Measurements from ENCODE around the gene GAS2L2. TPM values are rescaled to one million over a fixed set of nuclear protein-coding genes. Genes with fewer than 3 reads are reported as not detected.

Gene GAS2L2
- polyA plus RNA-seq, 1 experiment, result not detected

DNA sequence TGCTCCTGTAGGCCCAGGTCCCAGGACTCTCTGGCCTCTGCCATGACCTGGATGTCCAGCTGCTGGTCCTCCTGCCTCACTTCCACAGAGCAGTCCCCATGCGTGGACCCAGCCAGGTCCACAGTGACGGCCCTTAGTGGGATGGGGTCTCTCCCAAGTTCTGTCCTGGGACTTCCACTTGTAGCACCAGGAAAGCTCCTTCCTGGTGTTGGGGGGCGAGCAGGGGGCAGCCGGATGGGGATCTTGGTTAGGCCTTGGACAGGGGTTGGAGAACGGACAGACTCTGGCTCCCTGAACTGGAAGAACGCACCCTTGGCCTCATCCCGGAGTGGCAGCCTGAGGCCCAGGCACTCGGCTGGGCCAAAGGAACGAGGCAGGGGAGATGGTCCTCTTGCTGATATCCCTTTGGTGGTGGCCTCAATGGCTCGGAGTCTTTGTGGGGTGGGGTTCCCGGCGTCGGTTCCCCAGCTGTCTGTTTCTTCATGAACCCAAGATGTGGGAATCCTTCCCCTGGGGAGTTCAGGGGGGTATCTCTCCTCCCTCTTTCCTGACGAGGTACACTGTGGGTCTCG lies 7.2 kb downstream of the GAS2L2 start:
- CTCF ChIA-PET, result interaction anchor here (0.6 to 9.3 kb wide), 6 partner anchors 14 to 177 kb away, joined by 4 to 357 read pairs (median 12); partner anchors contain the start of gene TAF15
- POLR2A ChIA-PET, result no interaction called here

DNA sequence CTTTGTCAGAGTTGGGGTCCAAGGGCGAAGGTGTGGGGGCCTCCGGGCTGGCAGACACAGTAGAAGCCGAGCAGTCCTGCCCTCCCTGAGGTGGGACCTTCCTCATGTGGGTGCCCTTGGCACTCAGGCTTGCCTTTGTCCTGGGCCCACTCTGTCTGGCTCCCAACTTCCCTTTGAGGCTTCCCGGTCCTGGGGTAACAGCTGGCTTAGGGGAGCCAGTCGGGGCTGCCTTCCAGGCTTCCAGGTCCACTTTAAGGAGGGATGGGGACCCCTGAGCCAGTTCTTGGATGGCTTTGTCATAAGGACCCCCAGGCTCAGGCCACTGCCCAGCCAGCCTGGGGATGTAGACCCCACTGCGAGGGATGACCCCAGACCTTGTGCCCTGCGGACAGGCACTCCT lies 7.8 kb downstream of the GAS2L2 start:
- peaks cover 6% of the 10 kb centered on the region for H3K9me3 ChIP-seq (ENCODE audit: control insufficient read depth, insufficient read depth, low read length)
- DNase-seq (ENCODE audit: low read depth, low spot score), result no peak
- H3K4me3 ChIP-seq (ENCODE audit: low read depth, low read length), result no peak overlapping the region
- H3K27me3 ChIP-seq (ENCODE audit: control insufficient read depth, insufficient read depth, low read length), result peaks cover 64% of the 10 kb centered on the region
- no peak overlapping the region for H3K27ac ChIP-seq (ENCODE audit: low read depth, low read length)
- CTCF ChIA-PET, result interaction anchor here (0.6 to 9.3 kb wide), 4 partner anchors 15 to 203 kb away, joined by 4 to 357 read pairs (median 4); partner anchors contain the start of gene TAF15
- TF ChIP-seq, protein P1, sequence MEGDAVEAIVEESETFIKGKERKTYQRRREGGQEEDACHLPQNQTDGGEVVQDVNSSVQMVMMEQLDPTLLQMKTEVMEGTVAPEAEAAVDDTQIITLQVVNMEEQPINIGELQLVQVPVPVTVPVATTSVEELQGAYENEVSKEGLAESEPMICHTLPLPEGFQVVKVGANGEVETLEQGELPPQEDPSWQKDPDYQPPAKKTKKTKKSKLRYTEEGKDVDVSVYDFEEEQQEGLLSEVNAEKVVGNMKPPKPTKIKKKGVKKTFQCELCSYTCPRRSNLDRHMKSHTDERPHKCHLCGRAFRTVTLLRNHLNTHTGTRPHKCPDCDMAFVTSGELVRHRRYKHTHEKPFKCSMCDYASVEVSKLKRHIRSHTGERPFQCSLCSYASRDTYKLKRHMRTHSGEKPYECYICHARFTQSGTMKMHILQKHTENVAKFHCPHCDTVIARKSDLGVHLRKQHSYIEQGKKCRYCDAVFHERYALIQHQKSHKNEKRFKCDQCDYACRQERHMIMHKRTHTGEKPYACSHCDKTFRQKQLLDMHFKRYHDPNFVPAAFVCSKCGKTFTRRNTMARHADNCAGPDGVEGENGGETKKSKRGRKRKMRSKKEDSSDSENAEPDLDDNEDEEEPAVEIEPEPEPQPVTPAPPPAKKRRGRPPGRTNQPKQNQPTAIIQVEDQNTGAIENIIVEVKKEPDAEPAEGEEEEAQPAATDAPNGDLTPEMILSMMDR (IDR thresholded peaks at IDR 0.05; ENCODE audit: low read depth, low read length), result no peak
- POLR2A ChIA-PET, result interaction anchor here (1.2 kb wide), 1 partner anchor 14 kb away, joined by 3 read pairs; the partner anchor contains the start of gene RASL10B

More for the DNA sequence above, 7.2 kb downstream of the GAS2L2 start:
- DNase-seq (ENCODE audit: low read depth, low spot score), result no peak
- peaks cover 3% of the 10 kb centered on the region for H3K9me3 ChIP-seq (ENCODE audit: control insufficient read depth, insufficient read depth, low read length)
- no peak overlapping the region for H3K4me3 ChIP-seq (ENCODE audit: low read depth, low read length)
- TF ChIP-seq, protein P1 (IDR thresholded peaks at IDR 0.05; ENCODE audit: low read depth, low read length), result no peak
- H3K27me3 ChIP-seq (ENCODE audit: control insufficient read depth, insufficient read depth, low read length), result peaks cover 62% of the 10 kb centered on the region
- no peak overlapping the region for H3K27ac ChIP-seq (ENCODE audit: low read depth, low read length)

DNA sequence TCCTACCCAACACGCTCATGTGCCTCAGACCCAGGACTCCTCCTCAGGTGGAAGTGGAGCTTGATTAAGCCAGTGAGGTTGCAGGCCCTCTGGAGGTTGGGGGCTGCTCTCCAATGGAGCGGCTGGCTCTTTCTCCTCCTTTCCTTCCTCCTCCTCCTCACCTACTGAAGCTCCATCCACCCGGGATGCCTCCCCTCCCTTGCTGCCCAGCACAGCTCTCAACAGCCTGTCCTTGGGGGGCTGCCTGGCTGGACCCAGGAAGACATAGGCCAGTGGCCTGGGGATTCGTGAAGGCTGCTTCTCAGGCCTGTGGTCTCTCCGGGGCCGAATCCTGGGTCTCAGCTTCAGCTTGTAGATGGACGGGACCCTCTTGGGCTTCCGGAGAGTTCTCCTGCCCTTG lies 8.2 kb downstream of the GAS2L2 start:
- POLR2A ChIA-PET, result interaction anchor here (1.2 kb wide), 1 partner anchor 13 kb away, joined by 3 read pairs; the partner anchor contains the start of gene RASL10B
- Histone ChIP-seq H3K9me3 (ENCODE audit: control insufficient read depth, insufficient read depth, low read length) (peaks cover 6% of the 10 kb centered on the region), H3K4me3 (ENCODE audit: low read depth, low read length) (no peak overlapping the region), H3K27ac (ENCODE audit: low read depth, low read length) (no peak overlapping the region), H3K27me3 (ENCODE audit: control insufficient read depth, insufficient read depth, low read length) (peaks cover 63% of the 10 kb centered on the region)
- no peak for DNase-seq (ENCODE audit: low read depth, low spot score)
- CTCF ChIA-PET, result interaction anchor here (1.3 to 9.3 kb wide), 2 partner anchors 130 to 203 kb away, joined by 5 to 357 read pairs; no protein-coding TSS in a partner anchor
- TF ChIP-seq, protein P1 (IDR thresholded peaks at IDR 0.05; ENCODE audit: low read depth, low read length), result no peak

DNA sequence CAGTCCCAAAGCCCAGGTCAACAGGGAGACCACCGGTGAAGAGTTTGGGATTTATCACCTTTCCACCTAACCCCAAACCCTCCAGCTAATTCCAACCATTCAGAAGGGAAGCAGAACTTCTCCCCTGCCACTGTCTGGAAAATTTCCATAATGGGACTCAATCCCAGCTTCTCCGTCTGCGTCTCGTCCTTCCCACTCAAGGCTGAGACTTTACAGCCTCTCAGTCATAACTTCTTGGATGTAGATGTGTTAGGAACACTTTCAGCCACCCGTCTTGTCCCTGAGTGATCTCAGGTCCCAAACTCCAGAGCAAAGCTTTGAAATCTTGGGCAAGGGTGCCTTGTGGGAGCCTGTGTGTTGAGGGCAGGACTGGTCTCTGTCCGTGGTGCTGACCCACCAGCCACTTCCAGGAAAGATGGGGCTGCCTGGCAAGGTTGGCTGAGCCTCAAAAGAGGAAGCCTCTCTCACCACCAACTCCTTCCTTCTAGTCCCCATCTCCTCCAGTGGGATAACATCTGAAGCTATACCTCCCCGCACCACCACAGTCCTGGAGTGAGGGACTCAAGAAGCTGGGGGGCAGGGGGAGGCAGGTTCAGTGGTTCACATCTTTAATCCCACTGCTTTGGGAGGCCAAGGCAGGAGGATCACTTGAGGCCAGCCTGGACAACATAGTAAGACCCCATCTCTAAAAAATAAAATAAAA lies 9.3 kb downstream of the GAS2L2 start:
- Histone ChIP-seq H3K27ac (ENCODE audit: low read depth, low read length) (no peak overlapping the region), H3K27me3 (ENCODE audit: control insufficient read depth, insufficient read depth, low read length) (peaks cover 65% of the 10 kb centered on the region), H3K4me3 (ENCODE audit: low read depth, low read length) (no peak overlapping the region), H3K9me3 (ENCODE audit: control insufficient read depth, insufficient read depth, low read length) (peaks cover 6% of the 10 kb centered on the region)
- no peak for DNase-seq (ENCODE audit: low read depth, low spot score)
- CTCF ChIA-PET, result interaction anchor here (1.0 to 9.3 kb wide), 3 partner anchors 20 to 431 kb away, joined by 6 to 357 read pairs (median 6); no protein-coding TSS in a partner anchor
- TF ChIP-seq, protein P1 (IDR thresholded peaks at IDR 0.05; ENCODE audit: low read depth, low read length), result no peak
- POLR2A ChIA-PET, result interaction anchor here (1.2 kb wide), 1 partner anchor 12 kb away, joined by 3 read pairs; the partner anchor contains the start of gene RASL10B
